Gastrocnemius medialis (tissue), 4 donors: ENCODE results near the gene AKAP12.

Experiments used
- CTCF ChIP-seq, 5 experiments: fragments of 450-650 bp in 3 of 5; fragments of 200-600 bp in 2 of 5; sonication (generic) in 2 of 5; IDR thresholded peaks in 4 of 5; conservative IDR thresholded peaks in 1 of 5; 1 replicate in 4 of 5; 2 replicates in 1 of 5; pipeline ENCODE4 v1.5.1; 2016 to 2019; ENCODE audit warnings: antibody characterized with exemption in 5 of 5, mild to moderate bottlenecking in 3 of 5, moderate library complexity in 3 of 5
- POLR2A ChIP-seq, 2 donors: fragments of 450-650 bp; IDR thresholded peaks; one replicate each; pipeline ENCODE4 v1.6.1; 2017; ENCODE audit warnings: antibody characterized with exemption in 2 of 2, mild to moderate bottlenecking in 2 of 2, moderate library complexity in 2 of 2

GRCh38 chr6:151299011-151299410 is 59.2 kb downstream of the AKAP12 start:
- TF ChIP-seq CTCF (IDR thresholded peaks at IDR 0.05 in 4 of 5, conservative IDR thresholded peaks at IDR 0.05 in 1 of 5) = no peak
- no peak for TF ChIP-seq POLR2A (IDR thresholded peaks at IDR 0.05)
